Effector memory CD4-positive, alpha-beta T cell (primary cell): ENCODE data around the gene ANLN.

Experiments
- DNase-seq, 3 donors: peaks; one replicate each; pipeline ENCODE4 v3.0.0-alpha.2; 2020
- H3K27ac ChIP-seq: 2 replicates; pipeline ENCODE4 v1.7.0; 2013; ENCODE audit warnings: mild to moderate bottlenecking, low read length, moderate library complexity; ENCODE audit not compliant: insufficient read depth, poor library complexity, severe bottlenecking
- H3K27me3 ChIP-seq: replicated peaks from 2 replicates; pipeline ENCODE4 v1.7.0; 2013; ENCODE audit warnings: mild to moderate bottlenecking, low read length; ENCODE audit not compliant: insufficient read depth, control insufficient read depth, poor library complexity, severe bottlenecking
- H3K36me3 ChIP-seq: 2 replicates; pipeline ENCODE4 v1.7.0; 2013; ENCODE audit warnings: mild to moderate bottlenecking, low read length, moderate library complexity; ENCODE audit not compliant: control insufficient read depth, insufficient read depth
- H3K4me1 ChIP-seq: 2 replicates; pipeline ENCODE4 v1.7.0; 2013; ENCODE audit warnings: low read length, mild to moderate bottlenecking; ENCODE audit not compliant: control insufficient read depth, insufficient read depth, poor library complexity, severe bottlenecking
- H3K4me3 ChIP-seq: 2 replicates; pipeline ENCODE4 v1.7.0; 2013; ENCODE audit warnings: low read length, low read depth, mild to moderate bottlenecking; ENCODE audit not compliant: insufficient read depth, poor library complexity, severe bottlenecking
- H3K9me3 ChIP-seq: 2 replicates; pipeline ENCODE4 v1.7.0; 2013; ENCODE audit warnings: mild to moderate bottlenecking, low read length, moderate library complexity; ENCODE audit not compliant: control insufficient read depth

ANLN gene

DNA sequence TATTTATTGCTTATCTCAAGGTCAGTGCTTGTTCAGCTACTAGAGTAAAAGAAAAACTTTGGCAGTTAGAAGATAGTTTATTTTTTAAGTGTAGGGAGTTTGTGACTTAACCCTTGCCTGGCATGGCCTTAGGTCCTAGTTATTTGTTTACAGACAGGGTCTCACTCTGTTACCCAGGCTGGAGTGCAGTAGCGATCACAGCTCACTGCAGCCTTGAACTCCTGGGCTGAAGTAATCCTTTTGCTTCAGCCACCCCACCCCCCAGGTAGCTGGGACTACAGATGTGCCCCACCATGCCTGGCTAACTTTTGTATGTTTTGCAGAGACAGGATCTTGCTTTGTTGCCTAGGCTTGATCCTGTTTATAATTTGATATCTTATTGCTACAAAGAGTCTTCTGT, 4.2 kb downstream of the ANLN start:
- Histone ChIP-seq H3K4me1 (no peaks in the 10 kb centered on the region), H3K9me3 (no peaks in the 10 kb centered on the region), H3K4me3 (no peak overlapping the region), H3K27me3 (no peaks in the 10 kb centered on the region), H3K36me3 (no peaks in the 10 kb centered on the region), H3K27ac (no peak overlapping the region)
- no peak for DNase-seq

DNA sequence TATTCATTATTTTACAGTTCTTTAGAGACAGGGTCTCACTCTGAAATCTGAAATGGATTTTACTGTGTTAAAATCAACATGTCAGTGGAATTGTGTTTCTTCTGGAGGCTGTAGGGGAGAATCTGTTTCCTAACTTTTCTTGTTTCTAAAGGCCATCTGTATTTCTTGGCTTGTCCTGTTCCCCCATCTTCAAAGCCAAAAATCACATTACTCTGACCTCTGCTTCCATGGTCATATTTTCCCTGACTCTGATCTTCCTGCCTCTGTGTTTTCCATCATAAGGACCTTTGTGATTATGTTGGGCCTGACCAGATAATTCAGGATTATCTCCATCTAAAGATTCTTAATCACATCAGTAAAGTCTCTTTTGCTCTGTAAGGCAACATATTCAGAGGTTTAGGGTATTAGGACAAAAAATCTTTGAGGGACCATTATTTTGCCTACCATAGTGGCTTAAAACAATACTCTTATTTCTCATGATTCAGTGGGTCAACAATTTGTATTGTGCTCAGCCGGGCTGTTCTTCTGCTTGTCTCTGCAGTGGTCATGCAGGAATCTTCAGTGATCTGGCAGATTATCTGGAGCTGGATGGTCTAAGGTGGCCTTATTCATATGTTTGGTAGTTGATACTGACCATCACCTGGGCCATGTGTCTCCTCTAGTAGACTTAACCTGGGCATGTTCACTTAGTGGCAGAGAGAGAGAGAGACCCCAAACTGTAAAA, 5.7 kb downstream of the ANLN start:
- Histone ChIP-seq H3K36me3 (no peaks in the 10 kb centered on the region), H3K27ac (no peak overlapping the region), H3K27me3 (no peaks in the 10 kb centered on the region), H3K4me3 (no peak overlapping the region), H3K4me1 (no peaks in the 10 kb centered on the region), H3K9me3 (no peaks in the 10 kb centered on the region)
- no peak for DNase-seq

GRCh38 chr7:36396150-36396549, 6.5 kb downstream of the ANLN start:
- Histone ChIP-seq H3K27ac (no peak overlapping the region), H3K27me3 (no peaks in the 10 kb centered on the region), H3K9me3 (no peaks in the 10 kb centered on the region), H3K36me3 (no peaks in the 10 kb centered on the region), H3K4me1 (no peaks in the 10 kb centered on the region), H3K4me3 (no peak overlapping the region)
- DNase-seq, result no peak

DNA sequence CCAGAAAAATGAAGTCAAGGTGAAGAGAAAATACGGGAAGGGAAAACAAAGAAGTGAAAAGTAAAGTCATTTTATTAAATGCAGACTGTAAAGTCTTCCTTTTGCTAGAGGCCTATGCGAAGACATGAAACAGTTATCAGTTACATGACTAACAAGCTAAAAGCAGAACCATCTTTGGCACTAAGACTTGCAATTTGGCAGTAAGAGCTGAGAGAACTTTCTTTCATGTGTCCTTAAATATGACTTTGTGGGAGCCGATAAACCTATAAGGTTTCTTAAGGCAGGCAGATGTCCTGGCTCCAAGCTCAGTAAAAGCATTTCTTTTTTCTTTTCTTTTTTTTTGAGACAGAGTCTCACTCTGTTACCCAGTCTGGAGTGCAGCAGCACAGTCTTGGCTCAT, 10.4 kb downstream of the ANLN start:
- Histone ChIP-seq H3K27ac (no peak overlapping the region), H3K4me1 (no peaks in the 10 kb centered on the region), H3K9me3 (no peaks in the 10 kb centered on the region), H3K4me3 (no peak overlapping the region), H3K36me3 (no peaks in the 10 kb centered on the region), H3K27me3 (no peaks in the 10 kb centered on the region)
- no peak for DNase-seq

GRCh38 chr7:36400606-36401005, 10.9 kb downstream of the ANLN start:
- H3K36me3 ChIP-seq, result no peaks in the 10 kb centered on the region
- no peaks in the 10 kb centered on the region for H3K9me3 ChIP-seq
- H3K4me3 ChIP-seq, result no peak overlapping the region
- no peak overlapping the region for H3K27ac ChIP-seq
- no peaks in the 10 kb centered on the region for H3K27me3 ChIP-seq
- H3K4me1 ChIP-seq, result no peaks in the 10 kb centered on the region
- no peak for DNase-seq

GRCh38 chr7:36403452-36403851, 13.8 kb downstream of the ANLN start:
- Histone ChIP-seq H3K27me3 (no peaks in the 10 kb centered on the region), H3K9me3 (no peaks in the 10 kb centered on the region), H3K4me3 (no peak overlapping the region), H3K36me3 (no peaks in the 10 kb centered on the region), H3K4me1 (no peaks in the 10 kb centered on the region), H3K27ac (no peak overlapping the region)
- no peak for DNase-seq

GRCh38 chr7:36404639-36405408, 15.2 kb downstream of the ANLN start:
- no peak for DNase-seq
- no peaks in the 10 kb centered on the region for H3K9me3 ChIP-seq
- H3K27me3 ChIP-seq, result no peaks in the 10 kb centered on the region
- H3K27ac ChIP-seq, result no peak overlapping the region
- H3K4me1 ChIP-seq, result no peaks in the 10 kb centered on the region
- no peak overlapping the region for H3K4me3 ChIP-seq
- no peaks in the 10 kb centered on the region for H3K36me3 ChIP-seq

DNA sequence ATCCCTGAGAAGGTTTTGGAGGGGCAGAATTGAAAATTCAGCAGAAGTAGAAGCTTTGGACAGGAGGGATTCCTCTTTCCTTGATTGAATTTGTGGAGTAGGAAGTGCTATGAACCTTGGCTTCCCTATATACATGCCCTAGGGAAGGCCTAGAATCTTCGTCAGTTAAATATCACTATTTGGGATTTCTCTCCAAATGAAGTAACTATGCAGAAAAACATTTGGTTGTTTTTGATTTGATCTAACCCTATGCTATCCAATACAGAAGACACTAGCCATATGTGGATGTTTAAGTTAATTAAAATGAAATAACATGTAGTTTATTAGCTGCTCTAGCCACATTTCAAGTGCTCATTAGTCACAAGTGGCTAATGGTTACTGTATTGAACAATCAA, 15.7 kb downstream of the ANLN start:
- Histone ChIP-seq H3K4me1 (no peaks in the 10 kb centered on the region), H3K27ac (no peak overlapping the region), H3K27me3 (no peaks in the 10 kb centered on the region), H3K9me3 (no peaks in the 10 kb centered on the region), H3K4me3 (no peak overlapping the region), H3K36me3 (no peaks in the 10 kb centered on the region)
- no peak for DNase-seq

DNA sequence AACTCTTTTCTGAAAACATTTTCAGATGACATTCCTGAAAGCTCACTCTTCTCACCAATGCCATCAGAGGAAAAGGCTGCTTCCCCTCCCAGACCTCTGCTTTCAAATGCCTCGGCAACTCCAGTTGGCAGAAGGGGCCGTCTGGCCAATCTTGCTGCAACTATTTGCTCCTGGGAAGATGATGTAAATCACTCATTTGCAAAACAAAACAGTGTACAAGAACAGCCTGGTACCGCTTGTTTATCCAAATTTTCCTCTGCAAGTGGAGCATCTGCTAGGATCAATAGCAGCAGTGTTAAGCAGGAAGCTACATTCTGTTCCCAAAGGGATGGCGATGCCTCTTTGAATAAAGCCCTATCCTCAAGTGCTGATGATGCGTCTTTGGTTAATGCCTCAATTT, 16.5 kb downstream of the ANLN start:
- H3K27ac ChIP-seq, result no peak overlapping the region
- H3K9me3 ChIP-seq, result no peaks in the 10 kb centered on the region
- H3K4me1 ChIP-seq, result no peaks in the 10 kb centered on the region
- no peak overlapping the region for H3K4me3 ChIP-seq
- no peak for DNase-seq
- H3K27me3 ChIP-seq, result no peaks in the 10 kb centered on the region
- H3K36me3 ChIP-seq, result no peaks in the 10 kb centered on the region
